Osteoblast (primary cell): ENCODE results near the gene TMC1. TPM values are rescaled to one million over a fixed set of nuclear protein-coding genes. Genes with fewer than 3 reads are reported as not detected.

Experiments used
- DNase-seq: peaks from one replicate; pipeline ENCODE4 v3.0.0; 2011; ENCODE audit warnings: low spot score, mixed read lengths; ENCODE audit not compliant: insufficient read length; ENCODE audit errors: missing footprints
- H2AFZ ChIP-seq: 2 replicates; pipeline ENCODE4 v1.6.0; 2011; ENCODE audit warnings: mild to moderate bottlenecking, low read length
- H3K27ac ChIP-seq: 2 replicates; pipeline ENCODE4 v1.5.1; 2011; ENCODE audit warnings: mild to moderate bottlenecking, low read depth, low read length, moderate library complexity
- H3K27me3 ChIP-seq: 2 replicates; pipeline ENCODE4 v1.6.0; 2012; ENCODE audit warnings: mild to moderate bottlenecking, control low read depth, inconsistent platforms, low read length, moderate library complexity; ENCODE audit not compliant: insufficient read depth
- H3K36me3 ChIP-seq: 2 replicates; pipeline ENCODE4 v1.5.1; 2011; ENCODE audit warnings: mild to moderate bottlenecking, low read length, control low read depth, moderate library complexity; ENCODE audit not compliant: insufficient read depth
- H3K4me1 ChIP-seq: 2 replicates; pipeline ENCODE4 v1.5.1; 2011; ENCODE audit warnings: mild to moderate bottlenecking, low read length, control low read depth, moderate library complexity; ENCODE audit not compliant: insufficient read depth
- H3K4me2 ChIP-seq: 2 replicates; pipeline ENCODE4 v1.6.0; 2011; ENCODE audit warnings: mild to moderate bottlenecking, low read length; ENCODE audit not compliant: insufficient read depth
- H3K4me3 ChIP-seq: fragments of 200-600 bp; sonication (generic); 3 replicates; pipeline ENCODE4 v1.5.1; 2012; ENCODE audit warnings: mild to moderate bottlenecking, low read length, inconsistent platforms; ENCODE audit not compliant: insufficient read depth
- H3K79me2 ChIP-seq: 2 replicates; pipeline ENCODE4 v1.6.0; 2012; ENCODE audit warnings: mild to moderate bottlenecking, low read length, control low read depth, inconsistent platforms; ENCODE audit not compliant: insufficient read depth
- H3K9me3 ChIP-seq: 2 replicates; pipeline ENCODE4 v1.5.1; 2011; ENCODE audit warnings: low read depth, low read length, control low read depth
- H4K20me1 ChIP-seq: 2 replicates; pipeline ENCODE4 v1.6.0; 2012; ENCODE audit warnings: mild to moderate bottlenecking, low read length, control low read depth; ENCODE audit not compliant: insufficient read depth
- CTCF ChIP-seq: IDR thresholded peaks from 2 replicates; pipeline ENCODE4 v1.5.1; 2011; ENCODE audit warnings: mild to moderate bottlenecking, low read depth, low read length, moderate library complexity; ENCODE audit errors: extremely low read depth
- total RNA-seq: library from RNA; depleted of rRNA; stranded (reverse); fragments of >200 nt; gene quantifications from 2 replicates; pipeline ENCODE4 v1.2.3, GENCODE V29; 2012

The TMC1 gene
- total RNA-seq, 1 donor: under 0.01 TPM

GRCh38 chr9:72489986-72490385 lies 31.4 kb upstream of the TMC1 start:
- Histone ChIP-seq H3K36me3 (no peaks in the 10 kb centered on the region), H3K4me3 (no peak overlapping the region), H3K79me2 (no peaks in the 10 kb centered on the region), H3K4me1 (peaks cover 4% of the 10 kb centered on the region), H3K9me3 (no peaks in the 10 kb centered on the region), H3K27me3 (no peaks in the 10 kb centered on the region), H2AFZ (no peak overlapping the region), H3K4me2 (no peak overlapping the region), H3K27ac (no peak overlapping the region), H4K20me1 (no peaks in the 10 kb centered on the region)
- no peak for DNase-seq
- TF ChIP-seq CTCF: no peak

- DNase-seq: no peak
- Histone ChIP-seq H2AFZ (no peak overlapping the region), H4K20me1 (no peaks in the 10 kb centered on the region), H3K9me3 (no peaks in the 10 kb centered on the region), H3K27me3 (no peaks in the 10 kb centered on the region), H3K27ac (no peak overlapping the region), H3K79me2 (no peaks in the 10 kb centered on the region), H3K4me3 (no peak overlapping the region), H3K4me2 (no peak overlapping the region), H3K36me3 (no peaks in the 10 kb centered on the region), H3K4me1 (peaks cover 1% of the 10 kb centered on the region)
- TF ChIP-seq CTCF: no peak
Measured at GRCh38 chr9:72491242-72491641, 30.2 kb upstream of the TMC1 start.

DNA sequence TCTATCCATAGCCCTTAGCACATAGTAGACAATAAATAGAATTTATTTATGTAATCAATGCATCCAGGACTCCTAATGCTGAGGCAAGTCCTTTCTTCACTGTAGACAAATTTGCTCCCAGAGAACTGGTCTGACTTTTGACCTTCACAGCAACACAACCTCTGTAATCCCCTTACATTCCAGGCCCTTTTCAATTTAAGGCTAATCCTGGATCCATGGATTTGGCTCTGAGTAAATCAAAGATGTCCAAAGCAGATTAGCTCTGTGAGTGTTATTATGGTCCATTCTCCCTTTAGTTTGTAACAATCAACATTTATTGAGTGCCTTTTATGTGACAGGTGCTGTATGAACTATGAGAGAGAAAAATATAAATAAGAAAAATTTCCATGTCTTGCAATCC lies 27.4 kb upstream of the TMC1 start:
- Histone ChIP-seq H3K27me3 (no peaks in the 10 kb centered on the region), H3K4me3 (no peak overlapping the region), H2AFZ (no peak overlapping the region), H4K20me1 (no peaks in the 10 kb centered on the region), H3K27ac (no peak overlapping the region), H3K9me3 (no peaks in the 10 kb centered on the region), H3K36me3 (no peaks in the 10 kb centered on the region), H3K4me2 (no peak overlapping the region), H3K79me2 (no peaks in the 10 kb centered on the region), H3K4me1 (no peaks in the 10 kb centered on the region)
- DNase-seq: no peak
- TF ChIP-seq CTCF: no peak

DNA sequence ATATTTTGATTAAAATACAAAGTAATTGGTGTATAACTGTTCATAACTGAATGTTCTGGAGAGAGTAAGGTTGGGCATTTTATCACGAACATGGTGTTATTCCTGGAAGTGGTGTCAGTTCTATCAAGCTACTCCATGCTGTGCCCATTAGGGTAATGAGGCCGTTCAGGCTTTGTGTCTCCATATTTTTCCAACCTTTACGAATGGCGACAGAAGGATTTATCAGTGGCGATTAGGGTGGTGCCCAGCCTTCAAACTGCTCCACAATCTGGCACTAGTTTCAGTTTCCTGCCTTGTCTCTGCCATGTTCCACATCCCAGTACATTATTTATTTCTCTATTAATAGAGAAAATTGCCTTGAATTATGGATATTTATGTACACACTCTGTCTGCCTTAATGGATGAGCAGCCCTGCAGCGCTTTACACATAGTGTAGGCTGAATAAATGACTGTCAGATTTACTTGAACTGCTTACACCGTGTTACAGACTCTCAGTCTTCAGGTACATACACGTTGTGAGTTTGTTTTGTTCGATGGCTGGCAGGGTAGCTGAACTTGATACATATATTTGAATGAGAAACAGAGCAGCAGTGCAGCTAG lies 23.9 kb upstream of the TMC1 start:
- Histone ChIP-seq H4K20me1 (no peaks in the 10 kb centered on the region), H3K36me3 (no peaks in the 10 kb centered on the region), H3K79me2 (no peaks in the 10 kb centered on the region), H3K27ac (no peak overlapping the region), H3K4me1 (no peaks in the 10 kb centered on the region), H3K4me2 (no peak overlapping the region), H3K4me3 (no peak overlapping the region), H2AFZ (peak overlapping the region; percentile 62), H3K9me3 (no peaks in the 10 kb centered on the region), H3K27me3 (no peaks in the 10 kb centered on the region)
- TF ChIP-seq CTCF: no peak
- no peak for DNase-seq
